H9 (cell line): ENCODE data around the gene SLC16A7. TPM values are rescaled to one million over a fixed set of nuclear protein-coding genes. Genes with fewer than 3 reads are reported as not detected.

Source experiments
- DNase-seq: peaks from one replicate; pipeline ENCODE4 v3.0.0-alpha.2; 2017
- H2AFZ ChIP-seq: one replicate; pipeline ENCODE4 v1.6.1; 2013; ENCODE audit warnings: mild to moderate bottlenecking, low read length, control low read depth, moderate library complexity
- H2AK5ac ChIP-seq: 2 replicates; pipeline ENCODE4 v1.6.1; 2013; ENCODE audit warnings: low read length, control low read depth, mixed read lengths; ENCODE audit not compliant: insufficient read length
- H2BK120ac ChIP-seq: one replicate; pipeline ENCODE4 v1.6.1; 2013; ENCODE audit warnings: low read depth, mild to moderate bottlenecking, low read length, control low read depth, inconsistent platforms; ENCODE audit not compliant: poor library complexity, severe bottlenecking
- H2BK12ac ChIP-seq: 2 replicates; pipeline ENCODE4 v1.6.1; 2013; ENCODE audit warnings: low read length, control low read depth, mixed read lengths, low read depth; ENCODE audit not compliant: insufficient read length
- H2BK15ac ChIP-seq: 2 replicates; pipeline ENCODE4 v1.6.1; 2013; ENCODE audit warnings: low read depth, low read length, control low read depth
- H2BK20ac ChIP-seq: one replicate; pipeline ENCODE4 v1.6.1; 2013; ENCODE audit warnings: low read depth, mild to moderate bottlenecking, low read length, control low read depth, inconsistent platforms; ENCODE audit not compliant: poor library complexity, severe bottlenecking
- H2BK5ac ChIP-seq: 2 replicates; pipeline ENCODE4 v1.6.1; 2013; ENCODE audit warnings: low read length, control low read depth, mixed read lengths; ENCODE audit not compliant: insufficient read length
- H3K14ac ChIP-seq: 2 replicates; pipeline ENCODE4 v1.6.1; 2013; ENCODE audit warnings: low read length, control low read depth; ENCODE audit not compliant: insufficient read depth
- H3K18ac ChIP-seq: 2 replicates; pipeline ENCODE4 v1.6.1; 2013; ENCODE audit warnings: low read depth, mild to moderate bottlenecking, mixed read lengths, low read length, control low read depth; ENCODE audit not compliant: insufficient read length
- H3K23ac ChIP-seq: 2 replicates; pipeline ENCODE4 v1.6.1; 2013; ENCODE audit warnings: low read length, control low read depth, mixed read lengths, low read depth; ENCODE audit not compliant: insufficient read length
- H3K23me2 ChIP-seq: 2 replicates; pipeline ENCODE4 v1.6.1; 2013; ENCODE audit warnings: low read depth, mild to moderate bottlenecking, mixed read lengths, low read length, control low read depth; ENCODE audit not compliant: insufficient read length, poor library complexity, severe bottlenecking
- H3K27ac ChIP-seq: 2 replicates; pipeline ENCODE4 v1.5.1; 2013; ENCODE audit warnings: low read length, control low read depth, mixed read lengths, low read depth; ENCODE audit not compliant: insufficient read length
- H3K27me3 ChIP-seq: 2 replicates; pipeline ENCODE4 v1.6.1; 2013; ENCODE audit warnings: low read length, control low read depth, inconsistent platforms; ENCODE audit not compliant: insufficient read depth
- H3K4ac ChIP-seq: 2 replicates; pipeline ENCODE4 v1.6.1; 2013; ENCODE audit warnings: low read depth, mild to moderate bottlenecking, control low read depth, inconsistent platforms, low read length, moderate library complexity
- H3K4me1 ChIP-seq: 2 replicates; pipeline ENCODE4 v1.6.1; 2013; ENCODE audit warnings: low read length, control low read depth, inconsistent platforms; ENCODE audit not compliant: insufficient read depth
- H3K4me2 ChIP-seq: 2 replicates; pipeline ENCODE4 v1.6.1; 2013; ENCODE audit warnings: low read length, control low read depth, mixed read lengths; ENCODE audit not compliant: insufficient read length, insufficient read depth
- H3K56ac ChIP-seq: 2 replicates; pipeline ENCODE4 v1.6.1; 2013; ENCODE audit warnings: low read depth, mild to moderate bottlenecking, mixed read lengths, low read length, control low read depth; ENCODE audit not compliant: insufficient read length
- H3K79me1 ChIP-seq: 2 replicates; pipeline ENCODE4 v1.6.1; 2013; ENCODE audit warnings: low read depth, mild to moderate bottlenecking, moderate library complexity, low read length, control low read depth, inconsistent platforms; ENCODE audit not compliant: insufficient read depth, poor library complexity, severe bottlenecking
- H3K79me2 ChIP-seq: 2 replicates; pipeline ENCODE4 v1.6.1; 2013; ENCODE audit warnings: low read length, control low read depth, inconsistent platforms; ENCODE audit not compliant: insufficient read depth
- H3K9ac ChIP-seq: 2 replicates; pipeline ENCODE4 v1.6.1; 2013; ENCODE audit warnings: low read length, control low read depth, mixed read lengths; ENCODE audit not compliant: insufficient read length; ENCODE audit errors: extremely low read depth
- H3K9me3 ChIP-seq: one replicate; pipeline ENCODE4 v1.6.1; 2013; ENCODE audit warnings: low read depth, low read length, inconsistent platforms; ENCODE audit not compliant: control insufficient read depth
- H3T11ph ChIP-seq: one replicate; pipeline ENCODE4 v1.6.1; 2013; ENCODE audit warnings: mild to moderate bottlenecking, low read length, control low read depth, inconsistent platforms
- H4K20me1 ChIP-seq: one replicate; pipeline ENCODE4 v1.6.1; 2013; ENCODE audit not compliant: control insufficient read depth, insufficient read length, insufficient read depth
- H4K5ac ChIP-seq: 2 replicates; pipeline ENCODE4 v1.6.1; 2013; ENCODE audit warnings: low read depth, mild to moderate bottlenecking, mixed read lengths, low read length, control low read depth; ENCODE audit not compliant: insufficient read length
- H4K8ac ChIP-seq: replicated peaks from 2 replicates; pipeline ENCODE4 v1.6.1; 2013; ENCODE audit warnings: low read length, control low read depth, mixed read lengths, low read depth; ENCODE audit not compliant: insufficient read length
- H4K91ac ChIP-seq: 2 replicates; pipeline ENCODE4 v1.6.1; 2013; ENCODE audit warnings: low read depth, mild to moderate bottlenecking, moderate library complexity, mixed read lengths, low read length, control low read depth; ENCODE audit not compliant: insufficient read length
- H3K27ac Mint-ChIP-seq, 3 experiments: 2 replicates in 2 of 3; 3 replicates in 1 of 3; pipeline ENCODE4 v1.8.0; 2020 to 2021; ENCODE audit warnings: mixed read lengths in 3 of 3, mild to moderate bottlenecking in 1 of 3, moderate library complexity in 1 of 3
- H3K27me3 Mint-ChIP-seq: 2 replicates; pipeline ENCODE4 v1.8.0; 2021; ENCODE audit warnings: low read depth, mild to moderate bottlenecking, moderate library complexity, mixed read lengths
- H3K36me3 Mint-ChIP-seq, 3 experiments: 2 replicates in 2 of 3; 3 replicates in 1 of 3; pipeline ENCODE4 v1.8.0; 2020 to 2021; ENCODE audit warnings: low read depth in 3 of 3, mixed read lengths in 3 of 3; ENCODE audit not compliant: insufficient read depth in 1 of 3
- H3K4me1 Mint-ChIP-seq, 2 experiments: 2 replicates each; pipeline ENCODE4 v1.8.0; 2020; ENCODE audit warnings: mixed read lengths in 2 of 2
- H3K4me3 Mint-ChIP-seq, 2 experiments: 2 replicates in 1 of 2; 3 replicates in 1 of 2; pipeline ENCODE4 v1.8.0; 2020 to 2021; ENCODE audit warnings: mild to moderate bottlenecking in 2 of 2, mixed read lengths in 2 of 2, moderate library complexity in 1 of 2
- H3K9me3 Mint-ChIP-seq, 2 experiments: 2 replicates in 1 of 2; 3 replicates in 1 of 2; pipeline ENCODE4 v1.8.0; 2020; ENCODE audit warnings: mild to moderate bottlenecking in 2 of 2, mixed read lengths in 2 of 2, moderate library complexity in 1 of 2
- CTCF ChIP-seq: fragments of 200-600 bp; sonication (generic); conservative IDR thresholded peaks from 3 replicates; pipeline ENCODE4 v1.8.0; 2021; ENCODE audit warnings: antibody characterized with exemption, mild to moderate bottlenecking
- WGBS: extraction: QIAGEN DNeasy Blood & Tissue Kit; methylation state at CpG from one replicate; pipeline ENCODE4 v1.1.7; 2013; ENCODE audit warnings: missing lambda C conversion rate, low lambda C conversion rate, mixed read lengths; ENCODE audit not compliant: insufficient read length; ENCODE audit errors: extremely low coverage; 5-methylcytosine and 5-hydroxymethylcytosine counted together
- total RNA-seq: library from RNA; stranded (reverse); gene quantifications from 2 replicates; pipeline ENCODE4 v1.2.1, GENCODE V29; 2021

The SLC16A7 gene
- total RNA-seq, 1 experiment from 2014 or later = 2.2 TPM

GRCh38 chr12:59632408-59632807 lies 36.6 kb downstream of the SLC16A7 start:
- no peaks in the 10 kb centered on the region for H3K9me3 Mint-ChIP-seq
- H2BK20ac ChIP-seq = no peak overlapping the region
- TF ChIP-seq CTCF = no peak
- H3K9ac ChIP-seq = no peak overlapping the region
- no peak overlapping the region for H4K91ac ChIP-seq
- no peaks in the 10 kb centered on the region for H3K27me3 ChIP-seq
- H3K4me1 ChIP-seq = no peaks in the 10 kb centered on the region
- H2BK12ac ChIP-seq = no peak overlapping the region
- no peaks in the 10 kb centered on the region for H3K23me2 ChIP-seq
- H3K9me3 ChIP-seq = no peaks in the 10 kb centered on the region
- H3T11ph ChIP-seq = no peak overlapping the region
- H3K27ac ChIP-seq = no peak overlapping the region
- H3K56ac ChIP-seq = no peak overlapping the region
- H3K36me3 Mint-ChIP-seq = no peaks in the 10 kb centered on the region
- no peak overlapping the region for H2BK15ac ChIP-seq
- no peak overlapping the region for H2BK5ac ChIP-seq
- no peak overlapping the region for H2AFZ ChIP-seq
- H3K79me1 ChIP-seq = no peaks in the 10 kb centered on the region
- H3K4ac ChIP-seq = no peak overlapping the region
- H2AK5ac ChIP-seq = no peak overlapping the region
- no peak overlapping the region for H2BK120ac ChIP-seq
- H3K27me3 Mint-ChIP-seq = no peaks in the 10 kb centered on the region
- H3K27ac Mint-ChIP-seq = no peak overlapping the region
- no peak overlapping the region for H4K8ac ChIP-seq
- H3K4me3 Mint-ChIP-seq = no peak overlapping the region
- H3K14ac ChIP-seq = no peak overlapping the region
- no CpG with 5 or more reads among the region's 1 CpG for WGBS
- no peak overlapping the region for H4K5ac ChIP-seq
- H3K18ac ChIP-seq = no peak overlapping the region
- peaks cover 7% of the 10 kb centered on the region in 2 experiments for H3K4me1 Mint-ChIP-seq
- no peak overlapping the region for H3K4me2 ChIP-seq
- no peak for DNase-seq
- H3K23ac ChIP-seq = no peak overlapping the region
- no peaks in the 10 kb centered on the region for H3K79me2 ChIP-seq
- no peaks in the 10 kb centered on the region for H4K20me1 ChIP-seq
